Thyroid gland (tissue), 4 donors: Measurements from ENCODE around the gene OGN. TPM values are rescaled to one million over a fixed set of nuclear protein-coding genes. Genes with fewer than 3 reads are reported as not detected.

Experiments
- DNase-seq, 2 donors: peaks; one replicate each; pipeline ENCODE4 v3.0.0-alpha.2; 2019
- H3K27ac ChIP-seq, 3 donors: fragments of 200-600 bp; sonication (generic); 1 replicate in 2 of 3; 2 replicates in 1 of 3; pipeline ENCODE4 v1.5.1; 2016 to 2019; ENCODE audit warnings: mild to moderate bottlenecking in 1 of 3, moderate library complexity in 1 of 3
- H3K27me3 ChIP-seq: fragments of 200-600 bp; sonication (generic); one replicate; pipeline ENCODE4 v1.5.1; 2019
- H3K36me3 ChIP-seq, 2 donors: fragments of 200-600 bp; sonication (generic); one replicate each; pipeline ENCODE4 v1.5.1; 2016 to 2019
- H3K4me1 ChIP-seq, 2 donors: fragments of 200-600 bp; sonication (generic); one replicate each; pipeline ENCODE4 v1.5.1; 2017 to 2019
- H3K4me3 ChIP-seq, 3 donors: fragments of 200-600 bp; sonication (generic); replicated peaks in 1 of 3; 1 replicate in 2 of 3; 2 replicates in 1 of 3; pipeline ENCODE4 v1.5.1; 2016; ENCODE audit warnings: mild to moderate bottlenecking in 1 of 3
- H3K9me3 ChIP-seq: fragments of 200-600 bp; sonication (generic); one replicate; pipeline ENCODE4 v1.5.1; 2017
- POLR2A ChIP-seq, 2 donors: fragments of 450-650 bp; IDR thresholded peaks; one replicate each; pipeline ENCODE4 v1.6.1; 2017; ENCODE audit warnings: antibody characterized with exemption in 2 of 2, mild to moderate bottlenecking in 2 of 2, moderate library complexity in 1 of 2
- WGBS, 2 donors: methylation state at CpG; one replicate each; pipeline ENCODE4 v1.1.5; 2017; 5-methylcytosine and 5-hydroxymethylcytosine counted together
- intact Hi-C: fragments of 100-400 bp; cut with DNase I; formaldehyde crosslinking; loops from one replicate; pipeline ENCODE4 v1.15.1; 2023
- total RNA-seq, 4 donors: library from RNA; depleted of rRNA; stranded (reverse); fragments of >200 nt; gene quantifications; one replicate each; pipeline ENCODE4 v1.2.3, GENCODE V29; 2016
- TF ChIP-seq, protein P1 (sequence below), 6 experiments: fragments of 200-600 bp in 3 of 6; fragments of 450-650 bp in 3 of 6; sonication (generic) in 3 of 6; IDR thresholded peaks; one replicate each; pipeline ENCODE4 v1.5.1; 2016 to 2019; ENCODE audit warnings: antibody characterized with exemption in 6 of 6, mild to moderate bottlenecking in 2 of 6, inconsistent platforms in 1 of 6, moderate library complexity in 1 of 6

Gene OGN
- total RNA-seq, 4 donors from 2014 or later, result 4.5 to 20.8 (median 16.1) TPM

- Histone ChIP-seq H3K4me3 (no peak overlapping the region), H3K9me3 (no peaks in the 10 kb centered on the region), H3K27me3 (no peaks in the 10 kb centered on the region), H3K27ac (no peak overlapping the region), H3K4me1 (no peaks in the 10 kb centered on the region), H3K36me3 (no peaks in the 10 kb centered on the region)
- intact Hi-C loops, result no loop called here
- no peak for DNase-seq
- no peak for TF ChIP-seq POLR2A (IDR thresholded peaks at IDR 0.05)
- TF ChIP-seq, protein P1, sequence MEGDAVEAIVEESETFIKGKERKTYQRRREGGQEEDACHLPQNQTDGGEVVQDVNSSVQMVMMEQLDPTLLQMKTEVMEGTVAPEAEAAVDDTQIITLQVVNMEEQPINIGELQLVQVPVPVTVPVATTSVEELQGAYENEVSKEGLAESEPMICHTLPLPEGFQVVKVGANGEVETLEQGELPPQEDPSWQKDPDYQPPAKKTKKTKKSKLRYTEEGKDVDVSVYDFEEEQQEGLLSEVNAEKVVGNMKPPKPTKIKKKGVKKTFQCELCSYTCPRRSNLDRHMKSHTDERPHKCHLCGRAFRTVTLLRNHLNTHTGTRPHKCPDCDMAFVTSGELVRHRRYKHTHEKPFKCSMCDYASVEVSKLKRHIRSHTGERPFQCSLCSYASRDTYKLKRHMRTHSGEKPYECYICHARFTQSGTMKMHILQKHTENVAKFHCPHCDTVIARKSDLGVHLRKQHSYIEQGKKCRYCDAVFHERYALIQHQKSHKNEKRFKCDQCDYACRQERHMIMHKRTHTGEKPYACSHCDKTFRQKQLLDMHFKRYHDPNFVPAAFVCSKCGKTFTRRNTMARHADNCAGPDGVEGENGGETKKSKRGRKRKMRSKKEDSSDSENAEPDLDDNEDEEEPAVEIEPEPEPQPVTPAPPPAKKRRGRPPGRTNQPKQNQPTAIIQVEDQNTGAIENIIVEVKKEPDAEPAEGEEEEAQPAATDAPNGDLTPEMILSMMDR (IDR thresholded peaks at IDR 0.05), result no peak
- 71 to 99% methylated on average over 2 of the region's 2 CpGs for WGBS, 2 donors
Measured at GRCh38 chr9:92429836-92430235, 25.5 kb upstream of the OGN start.

- no peak overlapping the region for H3K4me3 ChIP-seq
- no peaks in the 10 kb centered on the region for H3K27me3 ChIP-seq
- WGBS, 2 donors, result 81 to 85% methylated on average over 5 of the region's 5 CpGs
- no peaks in the 10 kb centered on the region for H3K4me1 ChIP-seq
- no peaks in the 10 kb centered on the region for H3K9me3 ChIP-seq
- H3K27ac ChIP-seq, result no peak overlapping the region
- TF ChIP-seq POLR2A (IDR thresholded peaks at IDR 0.05), result no peak
- TF ChIP-seq, protein P1 (IDR thresholded peaks at IDR 0.05), result no peak
- intact Hi-C loops, result no loop called here
- no peak for DNase-seq
- H3K36me3 ChIP-seq, result no peaks in the 10 kb centered on the region
Measured at GRCh38 chr9:92426501-92427145, 22.2 kb upstream of the OGN start.

- peak overlapping the region in 1 of 3 donors; percentile 33 for H3K27ac ChIP-seq
- H3K4me3 ChIP-seq, result no peak overlapping the region
- intact Hi-C loops, result no loop called here
- no peaks in the 10 kb centered on the region for H3K9me3 ChIP-seq
- H3K4me1 ChIP-seq, result no peaks in the 10 kb centered on the region
- no peak for DNase-seq
- no peaks in the 10 kb centered on the region for H3K27me3 ChIP-seq
- WGBS, 2 donors, result 63 to 69% methylated on average over 2 of the region's 2 CpGs
- TF ChIP-seq POLR2A (IDR thresholded peaks at IDR 0.05), result no peak
- TF ChIP-seq, protein P1 (IDR thresholded peaks at IDR 0.05), result no peak
- H3K36me3 ChIP-seq, result no peaks in the 10 kb centered on the region
Measured at GRCh38 chr9:92425474-92425873, 21.1 kb upstream of the OGN start.

- Histone ChIP-seq H3K4me3 (no peak within 1 kb of the TSS), H3K36me3 (no peaks in the 10 kb centered on the region), H3K4me1 (no peaks in the 10 kb centered on the region), H3K27me3 (no peaks in the 10 kb centered on the region), H3K9me3 (no peaks in the 10 kb centered on the region), H3K27ac (peak within 1 kb of the TSS in 1 of 3 donors; percentile 33)
- intact Hi-C loops, result no loop called here
- no peak for DNase-seq
- no peak for TF ChIP-seq POLR2A (IDR thresholded peaks at IDR 0.05)
- TF ChIP-seq, protein P1 (IDR thresholded peaks at IDR 0.05), result no peak
- 70 to 80% methylated on average over 1 of the region's 1 CpG for WGBS, 2 donors
Measured at GRCh38 chr9:92424340-92424739, 20.0 kb upstream of the OGN start, which contains the start of gene OMD. OMD (minus strand) TSS chr9:92424471; CDS start chr9:92417558, 6,913 bp downstream.

DNA sequence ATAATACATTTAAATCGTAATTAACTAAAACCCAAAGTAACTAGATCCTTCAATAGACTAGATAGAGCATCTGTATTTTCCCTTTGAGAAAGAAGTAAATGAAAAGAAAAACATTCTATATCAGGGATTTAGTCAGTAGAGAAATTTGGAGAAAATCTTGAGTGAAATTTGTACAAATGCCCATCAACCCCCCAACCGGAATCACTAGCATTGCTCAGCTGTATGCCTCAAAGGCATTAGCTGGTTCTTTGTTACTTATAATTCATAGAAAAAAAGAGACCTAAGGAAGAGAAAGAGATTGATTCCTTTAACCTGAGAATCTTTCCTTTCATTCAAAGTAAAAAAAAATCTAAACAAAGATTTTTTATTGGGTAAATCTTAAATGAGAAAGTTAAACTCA, 19.2 kb upstream of the OGN start:
- Histone ChIP-seq H3K27ac (no peak overlapping the region), H3K4me3 (no peak overlapping the region), H3K27me3 (no peaks in the 10 kb centered on the region), H3K9me3 (no peaks in the 10 kb centered on the region), H3K4me1 (no peaks in the 10 kb centered on the region), H3K36me3 (no peaks in the 10 kb centered on the region)
- TF ChIP-seq, protein P1 (IDR thresholded peaks at IDR 0.05), result no peak
- TF ChIP-seq POLR2A (IDR thresholded peaks at IDR 0.05), result no peak
- intact Hi-C loops, result no loop called here
- no peak for DNase-seq
- WGBS, 2 donors, result 85 to 88% methylated on average over 2 of the region's 2 CpGs
